CD4-positive, alpha-beta T cell treated with Interleukin-4 for 4 hours (primary cell): ENCODE results near the gene ZDHHC17.
"Not testable (repeated sequence)": the region's sequence is repeated elsewhere in the genome, so short reads cannot be mapped to it uniquely, and the experiment has no call there.

ENCODE experiments used
- DNase-seq: peaks from one replicate; pipeline ENCODE4 v3.0.0-alpha.2; 2020

The ZDHHC17 gene

DNA sequence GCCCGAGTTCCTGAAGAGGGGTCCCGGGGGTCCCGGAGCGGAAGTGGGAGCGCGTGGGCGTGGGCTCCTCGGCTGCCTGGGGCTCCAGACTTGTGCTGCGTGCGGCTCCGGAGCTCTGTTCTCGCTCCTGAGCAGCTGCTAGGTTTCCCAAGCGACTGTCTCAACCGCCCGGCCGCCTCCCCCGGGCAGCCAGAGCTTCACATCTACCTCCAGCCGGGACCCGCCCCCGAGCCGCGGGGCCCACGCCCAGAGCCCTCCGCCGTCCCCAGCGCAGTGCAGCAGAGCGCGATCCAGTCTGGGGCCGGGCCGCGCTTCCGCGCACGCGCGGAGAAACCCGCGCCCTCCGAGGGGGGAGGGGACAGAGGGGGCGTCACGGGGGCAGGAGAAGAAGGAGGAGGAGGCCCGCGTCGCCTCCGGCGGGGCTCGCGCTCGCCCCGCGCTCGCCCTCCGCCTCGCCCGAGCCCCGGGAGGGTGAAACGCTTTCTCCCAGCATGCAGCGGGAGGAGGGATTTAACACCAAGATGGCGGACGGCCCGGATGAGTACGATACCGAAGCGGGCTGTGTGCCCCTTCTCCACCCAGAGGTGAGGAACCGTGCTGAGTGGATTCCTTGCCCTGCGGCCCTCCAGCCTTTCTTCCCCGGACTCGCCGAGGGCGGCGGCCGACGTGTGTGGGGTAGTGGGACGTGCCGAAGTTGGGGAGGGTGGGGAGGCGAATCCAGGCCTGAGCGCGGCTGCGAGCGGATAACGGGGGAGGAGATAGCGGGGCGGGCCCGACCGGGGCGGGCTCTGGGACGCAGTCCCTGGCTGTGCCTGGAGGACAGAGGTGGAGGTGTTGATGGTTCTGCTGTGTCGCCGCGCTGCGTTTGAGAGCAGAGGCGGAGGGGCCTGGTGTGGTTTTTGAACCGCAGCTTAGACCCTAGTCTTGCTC lies at the start of gene ZDHHC17:
ZDHHC17 (plus strand) TSS at position 370 of the 930 bp plus-strand sequence; CDS start at position 492, 122 bp downstream.
- peak; percentile 95 for DNase-seq

DNA sequence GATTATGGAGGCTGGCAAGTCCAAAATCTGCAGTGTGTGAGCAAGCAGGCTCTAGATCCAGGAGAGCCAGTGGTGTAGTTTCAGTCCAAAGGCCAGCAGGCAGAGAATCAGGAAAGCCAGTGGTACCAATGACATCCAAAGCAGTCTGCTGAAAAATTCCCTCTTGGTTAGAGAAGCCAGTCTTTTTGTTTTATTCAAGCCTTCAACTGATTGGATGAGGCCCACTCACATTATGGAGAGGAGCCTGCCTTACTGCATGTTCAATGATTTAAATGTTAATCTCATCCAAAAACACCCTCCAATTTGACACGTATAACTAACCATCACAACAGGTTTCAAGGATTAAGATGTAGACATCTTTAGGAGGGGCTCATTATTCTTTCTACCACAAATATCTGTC lies 49.5 kb upstream of the ZDHHC17 start:
- DNase-seq: no peak

DNA sequence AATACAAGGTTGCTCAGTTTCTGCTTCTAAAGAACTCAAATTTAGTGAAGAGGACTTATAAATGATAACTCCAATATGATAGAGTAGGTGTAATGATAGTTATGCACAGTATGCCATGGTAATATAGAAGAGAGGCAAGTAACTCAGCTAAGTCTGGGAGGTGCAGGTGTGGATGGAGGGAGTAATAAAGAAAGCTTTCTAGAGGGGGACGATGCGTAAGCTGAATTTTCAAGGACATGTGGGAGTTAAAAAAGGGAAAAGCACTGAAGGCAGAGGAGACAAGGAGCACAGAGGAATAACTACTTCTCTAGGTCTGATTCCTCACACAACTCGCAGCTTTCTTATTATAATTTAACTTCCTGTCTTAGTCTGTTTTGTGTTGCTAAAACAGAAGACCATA lies 49.1 kb upstream of the ZDHHC17 start:
- DNase-seq: no peak

DNA sequence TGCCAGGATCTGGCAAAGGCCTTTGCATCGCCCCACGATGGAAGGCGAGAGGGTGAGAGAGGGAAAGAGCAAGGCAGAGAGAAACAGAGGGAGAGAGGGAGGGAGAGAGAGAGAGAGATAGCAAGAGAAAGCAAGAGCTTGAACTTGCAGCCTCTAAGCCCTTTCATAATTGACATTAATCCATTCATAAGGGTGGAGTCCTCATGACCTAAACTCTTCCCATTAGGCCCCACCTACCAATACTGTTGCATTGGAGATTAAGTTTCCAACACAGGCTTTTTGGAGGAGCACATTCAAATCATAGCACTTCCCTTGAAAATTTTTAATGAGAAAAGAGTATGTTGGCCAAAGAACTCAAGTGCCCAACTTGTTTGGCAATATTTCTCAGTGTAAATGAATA lies 48.6 kb upstream of the ZDHHC17 start:
- DNase-seq: no peak

DNA sequence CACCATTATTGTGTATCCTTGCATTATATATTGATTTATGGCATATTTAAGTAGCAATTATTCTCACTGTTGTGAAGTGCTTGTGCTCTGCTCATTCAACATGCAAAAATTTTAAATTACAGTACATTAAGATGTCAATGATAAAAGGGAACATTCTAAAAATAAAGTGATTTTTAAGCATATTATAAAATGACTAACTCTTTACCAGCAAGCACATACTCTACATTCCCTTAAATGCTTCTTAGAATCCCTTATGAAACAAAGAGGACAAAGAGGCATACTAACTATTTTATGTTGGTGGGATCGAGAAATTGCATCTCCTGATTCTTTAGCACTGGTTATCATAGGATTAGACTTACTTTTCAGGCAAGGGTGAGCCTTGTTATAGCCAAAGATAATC lies 46.6 kb upstream of the ZDHHC17 start:
- DNase-seq: no peak

DNA sequence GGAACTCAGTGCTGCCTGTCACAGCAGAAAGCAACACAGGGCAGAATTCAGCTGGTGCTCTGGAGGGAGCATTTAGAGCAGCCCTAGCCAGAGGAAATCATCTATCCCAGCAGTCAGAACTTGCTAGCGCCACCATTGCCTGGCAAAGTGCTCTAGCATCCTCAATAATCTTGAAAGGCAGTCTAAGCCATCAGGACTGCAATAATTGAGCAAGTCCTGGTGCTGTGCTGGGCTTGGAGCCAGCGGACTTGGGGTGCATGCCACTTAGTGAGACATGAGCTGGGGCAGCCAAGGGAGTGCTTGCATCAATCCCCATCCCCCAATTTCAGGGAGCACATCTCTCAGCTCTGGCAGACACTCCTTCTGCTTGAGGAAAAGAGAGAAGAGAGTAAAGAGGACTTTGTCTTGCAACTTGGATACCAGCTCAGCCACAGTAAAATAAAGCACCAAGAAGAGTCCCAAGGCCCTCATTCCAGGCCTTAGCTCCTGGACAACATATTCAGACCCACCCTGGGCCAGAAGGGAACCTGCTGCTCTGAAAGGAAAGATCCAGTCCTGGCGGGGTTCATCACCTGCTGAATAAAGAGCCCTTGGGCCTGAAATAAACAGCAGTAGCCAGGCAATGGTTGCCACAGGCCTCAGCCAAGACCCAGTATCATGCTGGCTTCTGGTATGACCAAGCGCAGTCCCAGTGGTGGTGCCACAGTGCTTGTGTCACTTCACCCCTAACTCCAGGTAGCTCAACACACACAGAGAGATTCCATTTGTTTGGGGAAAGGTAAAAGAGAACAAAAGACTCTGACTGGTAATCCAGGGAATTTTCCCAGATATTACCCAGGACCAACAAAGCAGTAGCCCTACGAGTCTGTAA lies 44.5 kb upstream of the ZDHHC17 start:
- no peak for DNase-seq

DNA sequence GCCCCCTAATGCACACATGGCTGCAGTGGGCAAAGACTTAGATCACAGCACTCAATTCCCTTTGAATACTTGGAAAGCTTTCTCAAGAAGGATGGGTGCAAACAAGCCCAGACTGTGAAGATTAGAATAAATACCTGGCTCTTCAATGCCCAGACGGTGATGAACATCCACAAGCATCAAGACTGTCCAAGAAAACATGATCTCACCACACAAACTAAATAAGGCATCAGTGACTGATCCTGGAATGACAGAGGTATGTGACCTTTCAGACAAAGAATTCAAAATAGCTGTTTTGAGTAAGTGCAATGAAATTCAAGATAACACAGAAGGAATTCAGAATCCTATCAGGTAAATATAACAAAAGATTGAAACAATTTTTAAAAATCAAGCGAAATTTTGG lies 43.8 kb upstream of the ZDHHC17 start:
- no peak for DNase-seq

DNA sequence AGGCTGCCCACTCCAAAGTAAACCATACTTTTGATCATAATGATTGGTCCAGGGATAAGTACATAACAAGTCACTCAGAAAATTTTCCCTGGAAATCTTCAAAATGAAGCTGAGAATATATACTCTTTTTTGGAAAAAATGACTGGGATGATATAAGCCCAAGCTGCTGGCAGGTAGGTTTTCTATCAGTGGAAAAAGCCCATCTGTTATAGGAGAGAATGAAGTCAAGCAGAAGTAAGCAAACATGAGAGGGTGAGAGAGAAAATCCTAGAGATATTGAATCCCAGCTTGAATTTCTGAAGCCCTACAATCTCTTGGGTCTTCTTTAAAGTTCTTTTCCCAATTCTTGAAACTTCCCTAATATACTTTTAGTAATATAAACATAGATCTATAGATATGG lies 37.3 kb upstream of the ZDHHC17 start:
- no peak for DNase-seq

- DNase-seq: not testable (repeated sequence)
These were observed 31.7 kb upstream of the ZDHHC17 start for GRCh38 chr12:76732188-76732587.

DNA sequence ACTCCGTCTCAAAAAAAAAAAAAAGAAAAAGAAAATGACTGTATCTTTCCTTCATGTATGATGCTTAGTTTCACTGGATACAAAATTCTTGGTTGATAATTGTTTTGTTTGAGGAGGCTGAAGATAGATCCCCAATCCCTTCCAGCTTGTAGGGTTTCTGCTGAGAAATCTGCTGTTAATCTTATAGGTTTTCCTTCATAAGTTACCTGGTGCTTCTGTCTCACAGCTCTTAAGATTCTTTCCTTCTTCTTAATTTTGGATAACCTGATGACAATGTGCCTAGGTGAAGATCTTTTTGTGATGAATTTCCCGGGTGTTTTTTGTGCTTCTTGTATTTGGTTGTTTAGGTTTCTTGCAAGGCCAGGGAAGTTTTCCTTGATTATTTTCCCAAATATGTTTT lies 26.2 kb upstream of the ZDHHC17 start:
- DNase-seq: not testable (repeated sequence)

GRCh38 chr12:76738824-76739579 lies 24.9 kb upstream of the ZDHHC17 start:
- DNase-seq: no peak

DNA sequence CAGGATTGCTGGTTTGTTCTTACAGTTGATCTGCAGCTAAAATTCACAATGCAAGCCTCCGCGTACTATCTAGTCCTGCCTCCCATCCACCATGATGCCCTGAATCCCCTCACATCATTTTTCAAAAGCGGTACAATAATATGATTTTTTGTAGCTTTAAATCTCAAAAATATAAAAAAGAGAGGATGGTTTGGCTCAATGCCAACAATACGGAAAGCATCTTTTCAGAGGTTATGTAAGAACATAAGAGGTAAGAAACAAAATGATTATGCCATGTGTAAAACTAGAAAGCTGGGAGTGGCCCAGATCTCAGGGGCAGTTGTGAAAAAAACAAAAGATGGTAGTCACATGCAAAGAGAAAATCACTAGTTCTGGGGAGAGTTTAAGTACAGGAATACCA lies 24.0 kb upstream of the ZDHHC17 start:
- no peak for DNase-seq

GRCh38 chr12:76740501-76740900 lies 23.4 kb upstream of the ZDHHC17 start:
- no peak for DNase-seq

DNA sequence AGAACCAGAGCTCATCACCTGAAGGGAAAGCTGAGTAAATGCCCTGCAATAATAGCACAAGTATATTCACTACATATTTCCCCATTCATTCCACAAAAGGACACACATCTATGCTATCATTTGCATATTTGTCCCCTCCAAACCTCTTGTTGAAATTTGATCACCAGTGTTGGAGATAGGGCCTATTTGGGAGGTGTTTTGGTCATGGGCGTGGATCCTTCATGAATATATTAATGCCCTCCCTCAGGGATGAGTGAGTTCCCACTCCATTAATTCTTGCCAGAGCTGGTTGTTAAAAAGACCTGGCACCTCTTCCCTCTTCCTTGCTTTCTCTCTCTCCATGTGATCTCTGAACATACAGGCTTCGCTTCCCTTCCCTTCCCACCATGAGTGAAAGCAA lies 18.6 kb upstream of the ZDHHC17 start:
- DNase-seq: no peak

- no peak for DNase-seq
These were observed 17.4 kb upstream of the ZDHHC17 start for GRCh38 chr12:76746516-76746915.

GRCh38 chr12:76747245-76747644 lies 16.7 kb upstream of the ZDHHC17 start:
- DNase-seq: no peak

GRCh38 chr12:76755829-76756379 lies 8.0 kb upstream of the ZDHHC17 start:
- no peak for DNase-seq

- DNase-seq: no peak
These were observed 6.2 kb upstream of the ZDHHC17 start for GRCh38 chr12:76757694-76758093.

DNA sequence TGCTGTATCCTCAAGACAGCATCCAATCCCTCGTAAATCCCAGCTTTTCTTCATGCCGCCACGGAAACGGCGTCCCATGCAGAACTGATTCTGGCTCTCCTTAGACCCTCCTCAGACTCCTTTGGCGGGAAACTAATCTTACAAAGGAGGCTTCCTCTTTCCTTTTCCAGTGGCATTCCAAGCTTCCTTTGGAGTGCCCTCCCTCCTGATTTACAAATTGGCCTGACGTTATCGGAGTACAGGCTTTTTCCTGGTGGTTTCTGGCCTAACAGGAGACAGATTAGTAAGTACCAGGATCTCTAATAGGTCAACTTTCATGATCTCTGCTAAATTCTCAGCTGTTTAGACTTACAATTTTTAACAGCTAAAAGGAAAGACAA lies 1.3 kb upstream of the ZDHHC17 start:
- no peak for DNase-seq

GRCh38 chr12:76764856-76765255 lies 941 bp downstream of the ZDHHC17 start:
- no peak for DNase-seq

DNA sequence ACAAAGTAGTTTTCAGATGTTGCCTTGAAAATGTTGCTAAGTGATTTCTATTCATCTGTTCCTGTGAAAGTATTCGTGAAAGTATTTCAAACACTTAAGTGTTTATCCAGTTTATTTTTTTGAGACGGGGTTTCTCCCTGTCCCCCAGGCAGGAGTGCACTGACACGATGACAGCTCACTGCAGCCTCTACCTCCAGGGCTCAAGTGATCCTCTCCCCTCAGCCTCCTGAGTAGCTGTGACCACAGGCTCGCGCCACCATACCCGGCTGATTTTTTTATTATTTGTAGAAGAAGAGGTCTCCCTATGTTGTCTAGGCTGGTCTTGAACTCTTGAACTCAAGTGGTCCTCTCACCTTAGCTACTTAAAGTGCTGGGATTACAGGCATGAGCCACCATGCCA lies 1.7 kb downstream of the ZDHHC17 start:
- DNase-seq: no peak

- no peak for DNase-seq
These were observed 2.2 kb downstream of the ZDHHC17 start for GRCh38 chr12:76766161-76766560.

DNA sequence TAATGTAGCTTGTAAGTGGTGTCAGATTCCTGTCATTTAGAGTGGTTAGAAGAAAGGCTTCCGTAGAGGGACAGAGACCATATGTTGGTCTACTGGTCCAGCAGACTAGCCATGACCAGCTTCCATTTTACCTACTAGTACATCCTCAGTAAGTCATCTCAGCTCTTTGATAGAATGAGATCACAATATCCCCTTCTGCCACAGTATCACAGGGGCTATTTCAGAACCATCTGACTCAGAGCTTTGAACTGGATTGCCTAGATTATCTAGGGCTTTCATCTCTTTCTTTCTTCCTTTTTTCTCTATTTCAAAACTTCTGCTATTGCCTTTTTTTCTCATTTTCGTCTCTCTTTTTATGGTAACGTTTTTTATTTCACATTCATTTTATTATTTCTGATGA lies 4.7 kb downstream of the ZDHHC17 start:
- DNase-seq: no peak
